Trophoblast cell (in vitro differentiated cells and primary cell): Measurements from ENCODE around the gene PAX9.

Experiments
- DNase-seq, 2 donors: peaks; one replicate each; pipeline ENCODE4 v3.0.0-alpha.2; 2016
- H2AFZ ChIP-seq: 2 replicates; pipeline ENCODE4 v1.6.1; 2013; ENCODE audit warnings: low read length, moderate library complexity, mild to moderate bottlenecking; ENCODE audit not compliant: insufficient read depth, poor library complexity
- H2AK5ac ChIP-seq: 2 replicates; pipeline ENCODE4 v1.6.1; 2013; ENCODE audit warnings: mild to moderate bottlenecking, low read length
- H2BK120ac ChIP-seq: 2 replicates; pipeline ENCODE4 v1.6.1; 2013; ENCODE audit warnings: low read length, mild to moderate bottlenecking, moderate library complexity; ENCODE audit not compliant: insufficient read depth, poor library complexity
- H2BK12ac ChIP-seq: 2 replicates; pipeline ENCODE4 v1.6.1; 2013; ENCODE audit warnings: mild to moderate bottlenecking, low read length, moderate library complexity
- H2BK5ac ChIP-seq: 2 replicates; pipeline ENCODE4 v1.6.1; 2013; ENCODE audit warnings: low read length, low read depth, moderate library complexity, mild to moderate bottlenecking; ENCODE audit not compliant: poor library complexity
- H3K14ac ChIP-seq: 2 replicates; pipeline ENCODE4 v1.6.1; 2013; ENCODE audit warnings: mild to moderate bottlenecking, low read length
- H3K18ac ChIP-seq: 2 replicates; pipeline ENCODE4 v1.6.1; 2013; ENCODE audit warnings: mild to moderate bottlenecking, low read length
- H3K23ac ChIP-seq: 2 replicates; pipeline ENCODE4 v1.6.1; 2013; ENCODE audit warnings: low read length
- H3K27ac ChIP-seq: 2 replicates; pipeline ENCODE4 v1.5.1; 2013; ENCODE audit warnings: low read depth, mild to moderate bottlenecking, inconsistent platforms, low read length, moderate library complexity
- H3K27me3 ChIP-seq: 2 replicates; pipeline ENCODE4 v1.6.1; 2013; ENCODE audit warnings: inconsistent platforms, mild to moderate bottlenecking, low read length, moderate library complexity; ENCODE audit not compliant: insufficient read depth
- H3K36me3 ChIP-seq, 2 experiments: 1 replicate in 1 of 2; 2 replicates in 1 of 2; pipeline ENCODE4 v1.6.1; 2013; ENCODE audit warnings: low read length in 2 of 2, mild to moderate bottlenecking in 2 of 2, moderate library complexity in 1 of 2; ENCODE audit not compliant: insufficient read depth in 2 of 2, control insufficient read depth in 1 of 2
- H3K4ac ChIP-seq: 2 replicates; pipeline ENCODE4 v1.6.1; 2013; ENCODE audit warnings: low read depth, mild to moderate bottlenecking, low read length, moderate library complexity
- H3K4me1 ChIP-seq, 2 experiments: 1 replicate in 1 of 2; 2 replicates in 1 of 2; pipeline ENCODE4 v1.6.1; 2013; ENCODE audit warnings: low read length in 2 of 2, mild to moderate bottlenecking in 2 of 2, moderate library complexity in 1 of 2; ENCODE audit not compliant: insufficient read depth in 2 of 2, control insufficient read depth in 1 of 2
- H3K4me2 ChIP-seq: 2 replicates; pipeline ENCODE4 v1.6.1; 2013; ENCODE audit warnings: inconsistent platforms, mild to moderate bottlenecking, low read length, moderate library complexity
- H3K4me3 ChIP-seq: 2 replicates; pipeline ENCODE4 v1.5.1; 2013; ENCODE audit warnings: mild to moderate bottlenecking, low read depth, low read length, inconsistent platforms
- H3K79me1 ChIP-seq: one replicate; pipeline ENCODE4 v1.6.1; 2013; ENCODE audit warnings: low read length
- H3K79me2 ChIP-seq: 2 replicates; pipeline ENCODE4 v1.6.1; 2013; ENCODE audit warnings: low read length, mild to moderate bottlenecking; ENCODE audit not compliant: control insufficient read depth, insufficient read depth, poor library complexity
- H3K9ac ChIP-seq: 2 replicates; pipeline ENCODE4 v1.6.1; 2013; ENCODE audit warnings: mild to moderate bottlenecking, low read length
- H3K9me3 ChIP-seq: 2 replicates; pipeline ENCODE4 v1.6.1; 2013; ENCODE audit warnings: low read depth, mild to moderate bottlenecking, control low read depth, inconsistent platforms, low read length; ENCODE audit not compliant: insufficient read depth
- H4K12ac ChIP-seq: 2 replicates; pipeline ENCODE4 v1.6.1; 2013; ENCODE audit warnings: low read depth, mild to moderate bottlenecking, low read length, moderate library complexity
- H4K8ac ChIP-seq: 2 replicates; pipeline ENCODE4 v1.6.1; 2013; ENCODE audit warnings: low read depth, mild to moderate bottlenecking, low read length, moderate library complexity
- H4K91ac ChIP-seq: one replicate; pipeline ENCODE4 v1.6.1; 2013; ENCODE audit warnings: low read depth, mild to moderate bottlenecking, low read length, moderate library complexity
- WGBS: extraction: QIAGEN DNeasy Blood & Tissue Kit; methylation state at CpG from one replicate; pipeline ENCODE4 v1.1.7; 2013; ENCODE audit warnings: missing lambda C conversion rate; ENCODE audit not compliant: insufficient read length, insufficient coverage; ENCODE audit errors: extremely low coverage; 5-methylcytosine and 5-hydroxymethylcytosine counted together

Gene PAX9

DNA sequence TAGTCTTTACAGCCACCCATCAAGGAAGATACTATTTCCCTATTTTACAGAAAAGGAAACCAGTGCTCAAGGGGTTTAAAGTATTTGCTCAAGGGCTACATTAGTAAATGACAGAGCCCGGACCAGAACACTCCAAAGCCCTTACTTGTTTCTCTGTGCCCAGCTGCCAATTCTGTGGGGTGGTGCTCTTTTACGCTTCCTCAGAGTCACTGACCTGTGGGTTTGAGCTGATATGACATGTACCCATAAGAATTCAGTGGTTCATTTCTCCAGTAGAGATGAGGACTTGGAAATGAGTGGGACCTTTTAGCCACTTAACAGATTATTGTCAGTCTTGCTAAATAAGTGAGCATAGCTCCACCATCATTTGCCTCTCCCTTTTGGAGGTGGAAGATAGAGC, 41.8 kb upstream of the PAX9 start:
- no peaks in the 10 kb centered on the region for H3K79me1 ChIP-seq
- no peak overlapping the region for H2BK5ac ChIP-seq
- no peak overlapping the region for H2AK5ac ChIP-seq
- no peak overlapping the region for H3K9ac ChIP-seq
- H2AFZ ChIP-seq, result no peak overlapping the region
- H3K4ac ChIP-seq, result no peak overlapping the region
- H2BK120ac ChIP-seq, result no peak overlapping the region
- H3K4me3 ChIP-seq, result no peak overlapping the region
- no peak overlapping the region for H4K8ac ChIP-seq
- no peak overlapping the region for H3K23ac ChIP-seq
- H2BK12ac ChIP-seq, result no peak overlapping the region
- H4K91ac ChIP-seq, result no peak overlapping the region
- no peak overlapping the region for H3K27ac ChIP-seq
- H3K9me3 ChIP-seq, result no peaks in the 10 kb centered on the region
- no peaks in the 10 kb centered on the region for H3K79me2 ChIP-seq
- no peak for DNase-seq
- no peaks in the 10 kb centered on the region for H3K4me1 ChIP-seq
- no CpG with 5 or more reads among the region's 2 CpGs for WGBS
- no peak overlapping the region for H4K12ac ChIP-seq
- no peak overlapping the region for H3K18ac ChIP-seq
- no peak overlapping the region for H3K4me2 ChIP-seq
- no peaks in the 10 kb centered on the region for H3K27me3 ChIP-seq
- H3K14ac ChIP-seq, result no peak overlapping the region
- no peaks in the 10 kb centered on the region for H3K36me3 ChIP-seq

DNA sequence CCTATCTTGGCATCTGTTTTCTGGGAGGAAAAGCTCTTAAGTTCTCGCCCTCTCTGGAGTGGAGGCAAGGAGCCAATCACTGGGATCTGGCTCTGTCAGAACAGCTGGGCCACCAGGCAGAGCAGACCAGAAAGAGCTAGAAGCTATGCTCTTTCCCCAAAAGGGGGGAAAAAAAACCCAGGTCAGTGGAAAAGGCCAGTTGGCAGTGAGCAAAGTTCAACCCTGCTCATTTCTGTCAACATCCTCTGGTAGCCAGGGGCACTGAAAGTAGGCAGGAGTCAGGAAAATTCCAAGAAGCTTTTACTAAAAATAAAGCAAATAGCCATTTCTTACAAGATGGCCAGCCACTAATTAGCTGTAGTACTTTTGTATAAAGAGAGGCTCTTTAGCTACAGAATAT, 36.6 kb upstream of the PAX9 start:
- no CpG with 5 or more reads among the region's 1 CpG for WGBS
- Histone ChIP-seq H2AFZ (no peak overlapping the region), H2AK5ac (no peak overlapping the region), H2BK5ac (no peak overlapping the region), H3K14ac (no peak overlapping the region), H3K27ac (no peak overlapping the region), H4K8ac (no peak overlapping the region), H3K79me1 (no peaks in the 10 kb centered on the region), H3K27me3 (no peaks in the 10 kb centered on the region), H3K4me3 (no peak overlapping the region), H4K12ac (no peak overlapping the region), H2BK120ac (no peak overlapping the region), H2BK12ac (no peak overlapping the region), H3K79me2 (no peaks in the 10 kb centered on the region), H3K18ac (no peak overlapping the region), H3K4ac (no peak overlapping the region), H4K91ac (no peak overlapping the region), H3K23ac (no peak overlapping the region), H3K9ac (no peak overlapping the region), H3K4me1 (no peaks in the 10 kb centered on the region), H3K9me3 (no peaks in the 10 kb centered on the region), H3K4me2 (no peak overlapping the region), H3K36me3 (no peaks in the 10 kb centered on the region)
- DNase-seq, result no peak

DNA sequence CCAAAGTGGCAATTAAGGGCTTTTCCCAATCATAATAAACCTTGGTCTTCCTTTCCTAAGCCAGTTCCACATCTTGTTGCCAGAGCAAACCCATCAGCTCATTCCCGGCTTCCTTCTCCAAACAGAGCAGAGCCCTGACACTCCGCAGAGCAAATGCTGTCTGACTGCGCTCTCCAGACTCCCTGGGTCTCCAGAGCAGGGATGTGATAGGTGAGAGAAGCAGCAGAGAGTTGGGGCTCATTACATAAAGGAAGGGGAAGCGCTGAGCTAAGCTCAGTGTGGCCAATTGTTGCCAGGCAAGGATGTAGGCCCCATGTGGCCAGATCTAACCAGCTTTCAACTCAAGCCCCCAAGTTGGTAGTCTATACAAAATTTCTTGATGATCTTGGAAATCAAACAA, 36.2 kb upstream of the PAX9 start:
- no peaks in the 10 kb centered on the region for H3K4me1 ChIP-seq
- H2BK120ac ChIP-seq, result no peak overlapping the region
- H2BK5ac ChIP-seq, result no peak overlapping the region
- no peak overlapping the region for H3K14ac ChIP-seq
- no peaks in the 10 kb centered on the region for H3K27me3 ChIP-seq
- H4K91ac ChIP-seq, result no peak overlapping the region
- no peak overlapping the region for H3K27ac ChIP-seq
- no peak overlapping the region for H4K8ac ChIP-seq
- H2AFZ ChIP-seq, result no peak overlapping the region
- no peak overlapping the region for H4K12ac ChIP-seq
- no peak overlapping the region for H3K18ac ChIP-seq
- no peaks in the 10 kb centered on the region for H3K9me3 ChIP-seq
- WGBS, result no CpG with 5 or more reads among the region's 4 CpGs
- H3K23ac ChIP-seq, result no peak overlapping the region
- H2AK5ac ChIP-seq, result no peak overlapping the region
- H3K9ac ChIP-seq, result no peak overlapping the region
- H3K36me3 ChIP-seq, result no peaks in the 10 kb centered on the region
- no peak overlapping the region for H3K4me3 ChIP-seq
- DNase-seq, result no peak
- no peak overlapping the region for H3K4me2 ChIP-seq
- H3K4ac ChIP-seq, result no peak overlapping the region
- H2BK12ac ChIP-seq, result no peak overlapping the region
- H3K79me1 ChIP-seq, result no peaks in the 10 kb centered on the region
- H3K79me2 ChIP-seq, result no peaks in the 10 kb centered on the region

DNA sequence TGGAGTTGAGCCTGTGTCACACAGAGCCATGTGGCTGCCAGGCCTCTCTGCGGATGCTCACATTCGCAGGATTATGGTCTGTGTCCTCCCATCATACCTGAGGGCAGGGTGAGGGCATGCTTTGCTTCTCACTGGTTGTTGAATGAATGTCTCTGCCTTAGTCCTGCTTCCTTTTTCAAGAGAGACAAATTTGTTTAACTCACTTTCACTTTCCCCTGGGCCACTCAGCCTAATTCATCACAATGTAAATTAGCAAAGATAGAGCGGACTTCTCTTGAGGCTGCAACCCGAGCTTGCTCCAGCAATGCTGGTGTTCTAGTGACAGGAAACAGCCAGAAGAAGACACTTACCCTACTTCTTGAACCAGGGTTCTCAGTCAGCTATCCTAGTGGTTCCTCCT, 35.5 kb upstream of the PAX9 start:
- no peak overlapping the region for H3K9ac ChIP-seq
- no peak overlapping the region for H4K91ac ChIP-seq
- H3K4me3 ChIP-seq, result no peak overlapping the region
- no peaks in the 10 kb centered on the region for H3K79me2 ChIP-seq
- no peaks in the 10 kb centered on the region for H3K27me3 ChIP-seq
- H3K23ac ChIP-seq, result no peak overlapping the region
- H3K4me2 ChIP-seq, result no peak overlapping the region
- H3K36me3 ChIP-seq, result no peaks in the 10 kb centered on the region
- no peaks in the 10 kb centered on the region for H3K9me3 ChIP-seq
- H3K4ac ChIP-seq, result no peak overlapping the region
- WGBS, result no CpG with 5 or more reads among the region's 4 CpGs
- H4K12ac ChIP-seq, result no peak overlapping the region
- H4K8ac ChIP-seq, result no peak overlapping the region
- DNase-seq, result no peak
- no peak overlapping the region for H2AFZ ChIP-seq
- H2BK120ac ChIP-seq, result no peak overlapping the region
- no peak overlapping the region for H3K27ac ChIP-seq
- no peaks in the 10 kb centered on the region for H3K4me1 ChIP-seq
- H2BK12ac ChIP-seq, result no peak overlapping the region
- H3K14ac ChIP-seq, result no peak overlapping the region
- H2BK5ac ChIP-seq, result no peak overlapping the region
- no peaks in the 10 kb centered on the region for H3K79me1 ChIP-seq
- H2AK5ac ChIP-seq, result no peak overlapping the region
- H3K18ac ChIP-seq, result no peak overlapping the region
